PC-3 (cell line): ENCODE data around the gene CYP27A1.

Experiments used
- EZH2 ChIP-seq: fragments of 300-600 bp; sonication (generic); IDR thresholded peaks from one replicate; pipeline ENCODE4 v1.6.1; 2017; ENCODE audit warnings: antibody characterized with exemption, mild to moderate bottlenecking, low read length; ENCODE audit not compliant: unreplicated experiment
- EZH2phosphoT487 ChIP-seq: fragments of 300-600 bp; sonication (generic); IDR thresholded peaks from 2 replicates; pipeline ENCODE4 v1.6.1; 2018; ENCODE audit warnings: mild to moderate bottlenecking, antibody characterized with exemption, low read length, borderline replicate concordance
- TF ChIP-seq, protein P1 (sequence below): fragments of 300-600 bp; sonication (generic); conservative IDR thresholded peaks from 2 replicates; pipeline ENCODE4 v1.5.1; 2017; ENCODE audit warnings: antibody characterized with exemption, low read depth, mild to moderate bottlenecking, low read length

DNA sequence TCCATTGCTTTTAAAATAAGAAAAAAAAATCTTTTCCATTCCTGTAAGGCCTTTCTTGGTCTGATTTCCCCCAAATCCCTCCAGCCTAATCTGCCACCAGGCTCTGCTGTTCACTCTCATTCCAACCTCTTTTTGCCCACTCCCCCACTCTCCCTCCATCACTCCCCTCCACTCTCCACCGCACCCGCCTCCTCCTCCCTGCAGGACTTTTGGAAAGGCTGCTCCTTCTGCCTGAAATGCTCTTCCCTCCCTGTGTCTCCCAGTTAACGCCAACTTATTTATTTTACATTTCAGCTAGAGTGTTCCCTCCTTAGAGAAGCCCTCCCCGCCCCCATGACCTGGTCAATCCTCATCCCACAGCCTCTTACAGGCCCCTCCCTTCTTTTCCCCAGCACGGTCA lies 72.9 kb downstream of the CYP27A1 start:
- TF ChIP-seq, protein P1, sequence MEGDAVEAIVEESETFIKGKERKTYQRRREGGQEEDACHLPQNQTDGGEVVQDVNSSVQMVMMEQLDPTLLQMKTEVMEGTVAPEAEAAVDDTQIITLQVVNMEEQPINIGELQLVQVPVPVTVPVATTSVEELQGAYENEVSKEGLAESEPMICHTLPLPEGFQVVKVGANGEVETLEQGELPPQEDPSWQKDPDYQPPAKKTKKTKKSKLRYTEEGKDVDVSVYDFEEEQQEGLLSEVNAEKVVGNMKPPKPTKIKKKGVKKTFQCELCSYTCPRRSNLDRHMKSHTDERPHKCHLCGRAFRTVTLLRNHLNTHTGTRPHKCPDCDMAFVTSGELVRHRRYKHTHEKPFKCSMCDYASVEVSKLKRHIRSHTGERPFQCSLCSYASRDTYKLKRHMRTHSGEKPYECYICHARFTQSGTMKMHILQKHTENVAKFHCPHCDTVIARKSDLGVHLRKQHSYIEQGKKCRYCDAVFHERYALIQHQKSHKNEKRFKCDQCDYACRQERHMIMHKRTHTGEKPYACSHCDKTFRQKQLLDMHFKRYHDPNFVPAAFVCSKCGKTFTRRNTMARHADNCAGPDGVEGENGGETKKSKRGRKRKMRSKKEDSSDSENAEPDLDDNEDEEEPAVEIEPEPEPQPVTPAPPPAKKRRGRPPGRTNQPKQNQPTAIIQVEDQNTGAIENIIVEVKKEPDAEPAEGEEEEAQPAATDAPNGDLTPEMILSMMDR, result no peak
- TF ChIP-seq EZH2, result no peak
- TF ChIP-seq EZH2phosphoT487, result no peak
